GM19463 (cell line): Measurements from ENCODE around the gene TMEM223.
"Not testable (repeated sequence)": the region's sequence is repeated elsewhere in the genome, so short reads cannot be mapped to it uniquely, and the experiment has no call there.

Experiments
- ATAC-seq: cut with Tn5 transposase; IDR thresholded peaks from one replicate; pipeline ENCODE4 v1.9.1; 2021; ENCODE audit warnings: mild to moderate bottlenecking, moderate library complexity; ENCODE audit not compliant: unreplicated experiment

The TMEM223 gene

GRCh38 chr11:62804310-62805075, 12.7 kb upstream of the TMEM223 start:
- ATAC-seq = peak; percentile 2

GRCh38 chr11:62801071-62801470, 9.3 kb upstream of the TMEM223 start:
- ATAC-seq = no peak

- no peak for ATAC-seq
Measured at GRCh38 chr11:62799486-62799885, 7.7 kb upstream of the TMEM223 start.

- no peak for ATAC-seq
Measured at GRCh38 chr11:62796281-62796680, 4.5 kb upstream of the TMEM223 start.

GRCh38 chr11:62794201-62794775, 2.5 kb upstream of the TMEM223 start:
- ATAC-seq = no peak

- no peak for ATAC-seq
Measured at GRCh38 chr11:62792202-62792575, 383 bp upstream of the TMEM223 start.

- no peak for ATAC-seq
Measured at GRCh38 chr11:62789576-62789975, 2.2 kb downstream of the TMEM223 start.

GRCh38 chr11:62788991-62789390, 2.8 kb downstream of the TMEM223 start:
- no peak for ATAC-seq

- ATAC-seq = peak; percentile 63
Measured at GRCh38 chr11:62787005-62787759, 4.6 kb downstream of the TMEM223 start, which contains the start of gene TMEM179B. TSS of gene TMEM179B (plus strand) at chr11:62787402. CDS start at chr11:62787432, 30 bp downstream.

- ATAC-seq = peak; percentile 68
Measured at GRCh38 chr11:62786318-62787004, 5.3 kb downstream of the TMEM223 start.

GRCh38 chr11:62782753-62783152, 9.1 kb downstream of the TMEM223 start:
- no peak for ATAC-seq

GRCh38 chr11:62778441-62778840, 13.4 kb downstream of the TMEM223 start:
- no peak for ATAC-seq

GRCh38 chr11:62777389-62777788, 14.4 kb downstream of the TMEM223 start:
- ATAC-seq = no peak

- ATAC-seq = no peak
Measured at GRCh38 chr11:62775646-62776045, 16.2 kb downstream of the TMEM223 start.

GRCh38 chr11:62774407-62774806, 17.4 kb downstream of the TMEM223 start:
- ATAC-seq = no peak

- ATAC-seq = peak; percentile 89
Measured at GRCh38 chr11:62771144-62772021, 20.4 kb downstream of the TMEM223 start, which contains the start of gene TAF6L. TSS of gene TAF6L (plus strand) at chr11:62771396. CDS start at chr11:62775784, 4,388 bp downstream.

GRCh38 chr11:62770778-62771143, 21.0 kb downstream of the TMEM223 start:
- ATAC-seq = no peak

- not testable (repeated sequence) for ATAC-seq
Measured at GRCh38 chr11:62760867-62761227, 31.0 kb downstream of the TMEM223 start.

GRCh38 chr11:62757846-62758788, 33.7 kb downstream of the TMEM223 start:
- no peak for ATAC-seq
